NK-92 (cell line): Measurements from ENCODE around the gene SHE.

Source experiments
- DNase-seq: peaks from one replicate; lab custom pipeline; 2025; ENCODE audit not compliant: unreplicated experiment; lab: John Stamatoyannopoulos, UW

SHE gene

DNA sequence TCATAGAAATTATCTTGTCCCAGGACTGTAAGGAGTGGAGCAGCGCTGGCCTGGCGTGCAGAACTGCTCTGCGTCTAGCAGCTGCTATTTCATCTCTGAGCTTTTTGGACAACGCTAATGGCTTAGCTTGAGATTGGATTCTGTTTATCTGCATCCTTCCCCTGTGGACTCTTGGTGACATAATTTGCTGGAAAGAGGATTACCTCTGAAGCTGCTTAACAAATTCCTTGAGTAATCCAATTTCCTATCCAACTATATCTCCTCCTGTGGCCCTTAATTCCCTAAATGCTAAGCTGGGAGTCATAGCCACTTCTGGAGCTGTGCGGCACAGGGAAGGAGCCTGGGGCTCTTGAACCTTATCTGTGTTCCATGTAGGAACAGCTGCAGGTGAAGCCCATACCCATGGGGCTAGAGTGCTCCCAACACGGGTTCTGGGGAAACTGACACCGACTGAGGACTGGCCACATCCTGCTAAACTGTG, 53.8 kb downstream of the SHE start:
- DNase-seq = no peak

DNA sequence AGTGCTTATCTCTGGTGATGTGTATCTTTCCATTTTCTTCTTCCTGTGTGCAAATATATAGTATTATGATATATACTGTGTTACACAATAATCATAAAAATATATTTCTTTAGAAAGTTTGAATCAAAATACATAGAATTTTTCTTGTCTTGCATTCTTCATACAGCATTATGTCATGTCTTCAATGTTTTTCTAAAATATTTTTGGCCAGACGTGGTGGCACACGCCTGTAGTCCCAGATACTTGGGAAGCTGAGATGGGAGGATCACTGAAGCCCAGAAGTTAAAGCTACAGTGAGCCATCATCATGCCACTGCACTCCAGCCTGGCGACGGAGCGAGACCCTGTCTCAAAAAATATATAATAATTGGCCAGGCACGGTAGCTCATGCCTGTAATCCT, 55.4 kb downstream of the SHE start:
- DNase-seq = no peak

DNA sequence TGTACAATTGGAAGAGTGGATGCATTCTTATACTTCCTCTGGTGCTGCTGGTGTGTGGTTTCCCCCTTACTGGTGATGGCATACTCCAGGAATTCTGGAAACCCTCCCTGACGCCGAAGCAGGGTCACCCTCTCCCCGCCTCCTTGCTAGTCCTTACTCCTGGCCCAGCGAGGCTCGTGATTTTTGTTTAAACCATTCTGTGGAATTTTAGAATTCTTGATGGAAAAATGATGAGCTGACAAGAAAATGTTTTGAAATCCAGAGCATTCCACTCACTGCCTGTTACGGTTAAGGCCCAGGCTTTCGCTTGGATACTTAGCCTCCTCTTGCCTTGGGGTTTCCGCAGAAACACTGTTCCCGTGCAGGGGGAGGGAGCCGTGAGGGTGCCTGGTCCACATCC, 55.9 kb downstream of the SHE start:
- no peak for DNase-seq

DNA sequence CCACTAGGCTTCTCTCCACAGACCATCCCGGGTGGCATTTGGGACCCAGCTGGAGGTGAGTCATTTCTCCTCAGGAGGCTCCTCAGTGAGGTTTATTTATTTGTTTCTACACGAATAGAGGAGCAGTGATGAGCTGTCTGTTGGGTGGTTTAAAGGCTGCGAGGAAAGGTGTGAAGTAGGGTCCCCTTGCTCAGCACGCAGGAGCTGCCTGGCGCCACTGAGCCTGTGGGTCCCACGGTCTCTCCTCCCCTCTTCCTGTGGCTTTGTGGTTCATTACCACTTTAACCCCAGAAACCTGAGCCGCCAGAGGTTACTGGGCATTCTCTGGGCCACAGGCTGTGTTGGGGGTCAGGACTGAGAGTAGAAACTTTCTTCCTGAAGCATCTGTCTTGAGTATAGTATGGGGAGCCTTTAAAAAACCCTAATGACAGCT, 57.2 kb downstream of the SHE start:
- no peak for DNase-seq

DNA sequence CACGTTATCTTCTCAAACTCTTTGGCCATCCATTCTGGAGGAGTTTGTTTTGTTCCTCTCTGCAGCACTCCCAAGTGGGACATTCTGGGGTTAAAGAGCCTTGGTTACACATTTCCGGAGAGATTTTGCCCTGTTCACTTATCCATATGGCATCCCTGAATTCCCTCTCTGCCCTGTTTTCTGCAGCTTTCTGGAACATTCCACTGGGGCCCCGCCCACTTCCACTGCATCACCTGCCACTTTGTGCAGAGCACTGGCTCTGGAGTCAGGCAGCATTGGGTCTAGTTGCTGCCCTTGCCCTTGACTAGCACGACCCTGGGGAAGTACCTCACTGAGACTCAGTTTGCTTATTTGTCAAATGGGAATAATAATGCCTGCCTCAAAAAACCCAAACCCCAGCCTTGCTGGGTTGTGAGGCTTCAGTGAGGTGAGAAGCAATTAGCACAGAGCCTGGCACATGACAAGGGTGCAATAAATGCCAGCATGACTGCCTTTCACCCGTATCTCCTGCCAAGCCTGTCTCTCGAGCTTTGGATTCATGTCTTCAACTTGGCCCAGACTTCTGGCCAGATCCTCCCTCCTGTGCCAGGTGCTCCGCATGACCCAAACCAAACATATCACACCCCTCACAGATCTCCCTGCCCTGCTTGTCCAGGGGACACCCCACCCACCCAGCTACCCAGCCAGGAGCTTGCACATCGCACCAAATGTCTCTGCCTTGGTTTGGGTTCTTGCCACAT, 58.8 kb downstream of the SHE start:
- DNase-seq = no peak

DNA sequence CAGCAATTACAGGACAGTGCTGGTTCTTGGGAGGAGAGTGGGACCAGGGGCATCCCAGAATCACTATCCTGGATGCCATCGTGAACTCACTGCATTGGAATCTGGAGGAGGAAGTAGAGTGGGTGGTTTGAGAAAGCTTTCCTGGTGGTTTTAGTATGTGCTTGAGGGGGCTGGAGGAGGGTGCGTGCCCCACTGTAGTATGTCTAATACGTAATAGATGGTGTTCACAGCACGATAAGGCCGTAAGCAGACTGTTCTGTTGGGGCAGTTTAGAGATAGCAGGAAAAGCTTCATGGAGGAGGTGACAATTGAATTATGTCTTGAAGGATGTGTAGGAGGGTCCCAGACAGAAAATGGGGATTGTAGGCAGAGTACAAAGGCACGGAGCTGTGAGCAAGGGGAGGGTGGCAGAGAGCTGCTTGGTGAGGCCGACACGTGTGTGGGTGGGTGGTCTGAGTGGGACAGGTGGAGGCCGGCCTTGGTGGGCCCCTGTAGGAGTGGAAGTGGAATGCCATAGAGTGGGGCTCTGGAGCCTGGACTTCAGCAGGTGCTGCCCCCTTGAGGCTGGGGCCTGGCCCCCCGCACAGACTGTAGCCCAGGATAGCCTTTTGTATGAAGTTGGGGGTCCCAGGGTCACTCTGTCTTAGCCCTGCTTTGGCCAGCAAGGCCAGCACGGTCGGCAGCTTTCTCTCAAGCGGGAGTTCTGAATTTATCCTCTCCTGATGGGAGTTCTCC, 60.0 kb downstream of the SHE start:
- DNase-seq = no peak

DNA sequence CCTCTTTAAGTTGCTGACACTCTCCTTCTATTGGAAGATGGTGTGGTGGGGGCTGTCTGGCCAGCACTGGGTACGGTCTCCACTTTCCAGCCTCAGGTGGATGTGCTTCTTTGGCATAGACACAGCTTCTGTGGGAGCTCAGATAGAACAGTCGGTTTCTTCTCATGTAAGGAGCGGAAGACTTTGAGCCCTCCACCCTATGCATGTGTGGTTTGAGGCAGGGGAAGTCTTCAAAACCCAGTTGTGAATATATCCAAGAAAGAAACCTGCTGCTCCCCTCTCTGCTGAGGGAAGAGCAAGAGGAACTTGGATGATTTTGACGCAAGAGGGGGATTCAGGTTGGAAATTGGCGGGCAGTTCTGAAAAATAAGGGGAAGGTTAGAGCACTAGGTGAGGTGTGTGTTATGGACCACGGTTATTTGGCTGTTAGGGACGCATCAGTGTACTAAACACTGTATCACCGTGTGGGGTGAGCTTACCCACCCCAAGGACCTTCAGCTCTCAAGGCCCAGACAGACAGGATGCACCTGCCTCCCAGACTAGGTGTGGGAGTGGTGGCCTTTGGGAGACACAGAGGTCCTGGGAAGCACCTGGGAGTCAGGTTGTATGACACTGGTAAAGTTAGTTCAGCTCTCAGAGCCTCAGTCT, 60.8 kb downstream of the SHE start:
- DNase-seq = no peak

DNA sequence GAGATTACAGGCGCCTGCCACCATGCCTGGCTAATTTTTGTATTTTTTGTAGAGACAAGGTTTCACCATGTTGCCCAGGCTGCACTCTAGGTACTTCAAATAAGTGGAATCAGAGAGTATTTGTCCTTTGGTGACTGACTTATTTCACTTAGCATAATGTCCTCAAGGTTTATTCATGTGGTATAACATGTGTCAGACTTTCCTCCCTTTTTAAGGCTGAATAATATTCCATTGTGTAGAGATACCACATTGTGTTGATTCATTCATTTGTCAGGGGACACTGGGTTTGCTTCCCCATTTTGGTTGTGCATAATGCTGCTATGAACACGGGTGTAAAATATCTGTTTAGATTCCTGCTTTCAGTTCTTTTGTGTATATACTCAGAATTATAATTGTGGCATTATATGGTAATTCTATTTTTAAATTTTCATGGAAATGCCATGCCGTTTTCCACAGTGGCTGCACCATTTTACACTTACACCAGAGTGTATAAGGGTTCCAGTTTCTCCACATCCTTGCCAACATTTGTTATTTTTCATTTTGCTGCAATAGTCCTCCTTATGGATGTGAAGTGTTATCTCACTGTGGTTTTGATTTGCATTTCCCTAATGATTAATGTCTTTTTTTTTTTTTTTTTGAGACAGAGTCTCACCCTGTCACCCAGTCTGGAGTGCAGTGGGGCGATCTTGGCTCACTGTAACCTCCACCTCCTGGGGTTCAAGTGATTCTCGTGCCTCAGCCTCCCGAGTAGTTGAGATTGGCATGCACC, 62.0 kb downstream of the SHE start:
- no peak for DNase-seq

DNA sequence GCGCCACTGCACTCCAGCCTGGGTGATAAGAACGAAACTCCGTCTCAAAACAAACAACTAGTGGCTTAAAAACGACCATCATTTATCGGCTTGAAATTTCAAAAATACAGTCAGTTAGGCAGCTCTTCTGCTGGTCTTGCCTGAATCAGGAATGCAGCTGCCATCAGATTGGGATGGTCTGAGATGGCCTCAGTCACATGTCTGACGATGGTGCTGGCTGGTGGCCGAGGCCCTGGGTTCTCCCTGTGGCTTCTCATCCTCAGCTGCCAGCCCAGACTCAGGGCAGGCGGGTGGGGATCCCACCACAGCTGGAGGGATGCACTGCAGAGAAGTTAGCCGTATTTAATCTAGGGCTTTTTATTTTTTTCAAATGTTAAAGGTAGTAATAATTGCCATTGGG, 65.8 kb downstream of the SHE start:
- DNase-seq = no peak

DNA sequence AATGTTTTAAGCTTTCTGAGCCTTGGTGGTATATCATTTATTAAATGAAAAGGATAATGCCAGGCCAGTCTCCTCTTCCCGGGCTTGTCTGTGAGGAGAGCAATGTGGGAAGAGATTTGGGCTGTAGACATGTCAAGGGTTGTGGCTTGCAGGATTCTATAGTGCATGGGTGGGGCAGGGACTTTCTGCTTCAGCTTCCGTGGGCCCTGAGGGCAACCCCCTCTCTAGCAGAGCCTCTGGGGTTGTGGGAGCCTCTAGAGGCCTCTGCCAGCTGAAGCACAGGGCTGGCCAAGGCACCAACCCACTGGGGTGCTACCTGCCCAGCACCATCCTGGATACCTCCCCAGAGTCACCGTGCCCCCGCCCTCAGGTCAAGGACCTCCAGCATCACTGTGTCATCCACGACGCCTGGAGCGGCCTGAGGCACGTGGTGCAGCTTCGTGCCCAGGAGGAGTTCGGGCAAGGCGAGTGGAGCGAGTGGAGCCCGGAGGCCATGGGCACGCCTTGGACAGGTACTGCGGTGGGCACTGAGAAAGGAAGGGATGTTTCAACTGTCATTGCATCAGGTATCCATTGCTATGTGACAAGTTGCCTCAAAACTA, 66.5 kb downstream of the SHE start:
- DNase-seq = no peak

DNA sequence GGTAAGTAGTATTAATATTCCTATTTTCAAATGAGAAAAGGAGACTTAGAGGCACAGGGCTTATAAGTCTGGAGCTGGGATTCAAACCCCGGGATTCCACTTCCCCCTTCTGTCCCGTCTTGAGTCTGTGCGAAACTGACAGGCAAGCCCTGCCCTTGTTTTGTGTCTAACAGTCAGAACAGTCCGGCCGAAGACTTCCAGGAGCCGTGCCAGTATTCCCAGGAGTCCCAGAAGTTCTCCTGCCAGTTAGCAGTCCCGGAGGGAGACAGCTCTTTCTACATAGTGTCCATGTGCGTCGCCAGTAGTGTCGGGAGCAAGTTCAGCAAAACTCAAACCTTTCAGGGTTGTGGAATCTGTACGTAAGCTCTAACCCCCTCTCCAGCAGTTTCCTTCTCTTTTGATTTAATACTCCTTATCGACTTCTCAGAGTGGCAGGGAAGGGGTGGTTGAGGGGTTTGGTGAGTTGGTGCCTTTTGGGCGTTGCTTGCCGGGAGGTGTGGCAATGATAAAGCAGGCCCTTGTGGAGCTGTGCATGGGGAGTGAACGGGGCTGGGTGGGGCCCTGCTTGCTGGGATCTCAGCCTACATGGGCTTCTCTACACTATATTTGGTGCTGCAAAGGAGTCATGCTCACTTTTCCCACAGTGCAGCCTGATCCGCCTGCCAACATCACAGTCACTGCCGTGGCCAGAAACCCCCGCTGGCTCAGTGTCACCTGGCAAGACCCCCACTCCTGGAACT, 67.7 kb downstream of the SHE start:
- no peak for DNase-seq

DNA sequence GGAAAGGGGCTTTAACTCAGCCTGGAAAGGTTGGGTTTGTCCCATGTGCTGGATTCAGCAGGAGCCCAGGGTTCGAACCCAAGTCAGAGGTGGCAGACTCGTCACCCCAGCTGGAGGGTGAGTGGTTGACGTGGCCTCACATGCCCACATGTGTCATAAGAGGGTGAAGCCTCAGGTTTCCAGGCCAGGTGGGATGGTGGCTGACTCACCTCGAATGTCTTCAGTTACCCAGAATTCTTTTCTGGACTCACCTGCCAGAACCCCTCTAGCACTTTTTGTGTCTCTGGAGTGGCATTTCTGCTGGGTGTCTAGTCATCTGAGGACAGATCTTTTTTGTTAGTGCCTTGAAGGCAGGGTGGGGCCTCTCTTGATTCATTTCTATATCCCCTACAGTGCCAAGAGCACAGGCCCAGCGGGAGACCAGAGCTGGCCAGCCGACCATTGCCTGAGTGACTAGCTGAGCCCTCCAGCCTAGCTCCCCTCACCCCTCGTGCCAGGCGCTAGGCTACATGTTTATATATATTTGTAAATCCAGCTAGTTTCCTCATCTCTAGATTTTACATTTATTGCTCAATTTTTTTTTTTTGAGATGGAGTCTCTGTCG, 68.9 kb downstream of the SHE start:
- DNase-seq = no peak

DNA sequence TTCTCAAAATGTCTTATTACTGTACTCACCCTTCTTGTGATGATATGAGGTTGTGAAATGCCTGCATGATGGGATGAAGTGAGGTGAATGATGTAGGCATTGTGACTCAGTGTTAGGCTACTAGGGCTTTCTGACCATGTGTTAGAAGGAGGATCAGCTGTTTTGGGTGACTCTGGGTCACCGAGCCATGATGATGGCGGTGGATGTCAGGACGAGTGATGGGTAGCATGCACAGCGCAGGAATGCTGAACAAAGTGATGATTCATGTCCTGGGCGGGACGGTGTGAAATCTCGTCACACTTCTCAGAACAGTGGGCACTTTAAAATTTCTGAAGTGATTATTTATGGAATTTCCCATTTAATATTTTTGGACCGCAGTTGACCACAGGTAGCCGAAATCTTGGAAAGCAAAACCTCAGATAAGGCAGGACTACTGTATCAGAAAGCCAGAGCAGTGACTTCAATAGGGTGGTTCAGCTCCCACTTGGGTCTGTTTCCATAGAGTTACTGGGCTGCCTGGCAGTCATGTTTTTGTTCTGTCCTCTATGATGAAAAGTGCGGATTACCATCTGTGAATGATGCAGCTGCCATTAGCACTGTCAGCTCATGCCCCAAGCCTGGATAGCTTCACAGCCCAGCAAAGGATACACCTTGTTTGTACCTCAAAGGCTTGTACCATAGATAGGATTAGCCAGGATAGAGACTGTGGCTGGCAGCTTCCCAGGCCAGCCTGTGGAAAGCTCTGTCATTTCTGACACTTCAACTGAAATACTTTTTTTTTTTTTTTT, 70.4 kb downstream of the SHE start:
- no peak for DNase-seq

DNA sequence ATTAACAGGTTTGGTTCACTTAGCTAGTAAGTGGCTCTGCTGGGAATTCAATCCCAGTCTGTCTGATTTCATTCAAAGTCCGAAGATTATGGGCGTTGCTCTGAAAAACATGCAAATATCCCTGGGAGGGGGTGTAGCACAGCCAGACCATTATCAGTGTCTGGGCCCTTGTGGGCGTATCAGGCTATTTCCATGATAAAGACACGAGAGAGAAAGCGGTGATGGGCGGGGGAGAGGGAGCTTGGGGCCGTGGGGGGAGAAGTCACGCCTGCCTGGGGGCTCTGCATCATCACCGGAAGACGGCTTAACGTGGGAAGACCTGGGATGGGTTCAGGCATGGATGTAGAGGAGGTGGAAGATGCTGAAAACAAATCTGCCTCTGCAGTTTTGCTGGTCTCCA, 71.3 kb downstream of the SHE start:
- no peak for DNase-seq

DNA sequence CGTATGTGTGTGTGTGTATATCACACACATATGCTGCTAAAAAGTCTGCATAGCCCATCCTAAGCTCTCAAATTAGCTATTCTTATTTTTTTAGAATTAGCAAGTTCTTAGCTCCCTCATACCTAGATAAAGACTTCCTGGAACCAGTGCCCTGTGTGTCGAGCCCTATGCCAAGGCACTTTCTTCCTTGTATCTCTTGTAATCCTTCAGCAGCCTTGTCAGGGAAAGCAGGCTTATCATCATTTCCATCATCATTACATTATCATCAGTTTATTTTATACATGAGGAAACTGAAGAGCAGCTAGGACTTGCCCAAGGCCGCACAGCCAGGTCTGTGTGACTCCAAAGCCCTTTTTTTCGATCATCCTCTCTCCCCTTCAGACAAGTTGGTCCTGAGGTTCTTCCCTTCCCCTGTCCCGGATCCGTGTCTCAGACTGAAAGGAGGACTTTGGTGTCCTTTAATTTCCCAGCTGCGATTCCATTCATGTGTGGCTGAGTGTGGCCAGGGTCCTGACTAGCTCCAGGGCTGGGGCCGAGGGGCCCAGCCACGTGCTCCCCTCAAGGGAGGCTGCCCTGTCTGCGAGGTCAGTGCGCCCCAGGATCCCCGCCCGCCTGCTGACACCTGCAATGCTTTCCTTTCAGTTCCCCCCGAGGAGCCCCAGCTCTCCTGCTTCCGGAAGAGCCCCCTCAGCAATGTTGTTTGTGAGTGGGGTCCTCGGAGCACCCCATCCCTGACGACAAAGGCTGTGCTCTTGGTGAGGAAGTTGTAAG, 72.2 kb downstream of the SHE start:
- no peak for DNase-seq
